ENCODE data around the gene HDAC7. TPM values are rescaled to one million over a fixed set of nuclear protein-coding genes. Genes with fewer than 3 reads are reported as not detected.

The HDAC7 gene
- total RNA-seq, 1 donor from 2014 or later = 76.0 TPM

DNA sequence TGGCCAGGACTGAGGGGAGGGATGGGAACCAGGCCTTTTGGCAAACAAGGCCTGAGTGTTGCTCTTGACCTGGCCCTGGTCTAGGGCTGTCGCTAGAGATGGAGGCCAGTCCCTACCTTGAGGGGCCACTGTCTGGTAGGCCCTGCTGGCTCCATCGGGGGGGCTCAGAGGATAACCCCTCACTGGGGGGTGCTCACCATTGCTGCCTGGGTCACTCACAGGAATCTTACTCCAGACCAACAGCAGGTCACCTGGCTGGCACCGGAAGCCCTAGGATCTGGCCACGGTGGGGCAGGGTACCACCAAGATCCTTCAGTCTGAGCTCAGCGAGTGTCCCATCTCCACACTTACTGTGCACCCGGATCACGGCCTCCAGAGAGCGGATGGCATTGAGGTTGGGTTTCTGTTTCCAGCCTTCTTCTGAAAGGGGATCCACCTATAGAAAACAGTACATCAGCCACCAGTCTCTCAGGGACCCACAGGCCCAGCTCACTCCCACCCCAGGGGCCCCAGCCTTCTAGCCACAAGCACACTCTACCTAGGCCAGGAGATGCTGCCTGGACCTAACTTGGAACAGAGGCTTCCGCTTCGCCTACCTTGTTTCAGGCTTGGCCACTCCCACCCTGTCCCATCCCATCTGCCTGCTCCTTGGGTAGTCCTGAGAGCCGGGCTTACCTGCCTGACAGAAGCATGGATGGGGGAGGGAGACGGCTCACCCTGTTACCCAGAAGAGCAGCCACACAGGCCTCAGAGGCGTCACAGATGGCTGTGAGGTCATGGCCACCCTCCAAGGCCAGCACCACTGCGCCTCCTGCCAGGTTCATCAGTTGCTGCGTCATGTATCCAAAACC is 34.4 kb downstream of the HDAC7 start:
- Mint-ChIP-seq H3K9me3 (no peaks in the 10 kb centered on the region), H3K4me3 (no peak overlapping the region), H3K36me3 (ENCODE audit: low read depth) (peaks cover 11% of the 10 kb centered on the region), H3K27me3 (ENCODE audit: low read depth) (no peaks in the 10 kb centered on the region), H3K27ac (ENCODE audit: unreplicated experiment) (no peak overlapping the region), H3K4me1 (no peaks in the 10 kb centered on the region)
- TF ChIP-seq, protein P1, sequence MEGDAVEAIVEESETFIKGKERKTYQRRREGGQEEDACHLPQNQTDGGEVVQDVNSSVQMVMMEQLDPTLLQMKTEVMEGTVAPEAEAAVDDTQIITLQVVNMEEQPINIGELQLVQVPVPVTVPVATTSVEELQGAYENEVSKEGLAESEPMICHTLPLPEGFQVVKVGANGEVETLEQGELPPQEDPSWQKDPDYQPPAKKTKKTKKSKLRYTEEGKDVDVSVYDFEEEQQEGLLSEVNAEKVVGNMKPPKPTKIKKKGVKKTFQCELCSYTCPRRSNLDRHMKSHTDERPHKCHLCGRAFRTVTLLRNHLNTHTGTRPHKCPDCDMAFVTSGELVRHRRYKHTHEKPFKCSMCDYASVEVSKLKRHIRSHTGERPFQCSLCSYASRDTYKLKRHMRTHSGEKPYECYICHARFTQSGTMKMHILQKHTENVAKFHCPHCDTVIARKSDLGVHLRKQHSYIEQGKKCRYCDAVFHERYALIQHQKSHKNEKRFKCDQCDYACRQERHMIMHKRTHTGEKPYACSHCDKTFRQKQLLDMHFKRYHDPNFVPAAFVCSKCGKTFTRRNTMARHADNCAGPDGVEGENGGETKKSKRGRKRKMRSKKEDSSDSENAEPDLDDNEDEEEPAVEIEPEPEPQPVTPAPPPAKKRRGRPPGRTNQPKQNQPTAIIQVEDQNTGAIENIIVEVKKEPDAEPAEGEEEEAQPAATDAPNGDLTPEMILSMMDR (conservative IDR thresholded peaks at IDR 0.05) = no peak
- DNase-seq (ENCODE audit: low read depth, low spot score) = no peak

DNA sequence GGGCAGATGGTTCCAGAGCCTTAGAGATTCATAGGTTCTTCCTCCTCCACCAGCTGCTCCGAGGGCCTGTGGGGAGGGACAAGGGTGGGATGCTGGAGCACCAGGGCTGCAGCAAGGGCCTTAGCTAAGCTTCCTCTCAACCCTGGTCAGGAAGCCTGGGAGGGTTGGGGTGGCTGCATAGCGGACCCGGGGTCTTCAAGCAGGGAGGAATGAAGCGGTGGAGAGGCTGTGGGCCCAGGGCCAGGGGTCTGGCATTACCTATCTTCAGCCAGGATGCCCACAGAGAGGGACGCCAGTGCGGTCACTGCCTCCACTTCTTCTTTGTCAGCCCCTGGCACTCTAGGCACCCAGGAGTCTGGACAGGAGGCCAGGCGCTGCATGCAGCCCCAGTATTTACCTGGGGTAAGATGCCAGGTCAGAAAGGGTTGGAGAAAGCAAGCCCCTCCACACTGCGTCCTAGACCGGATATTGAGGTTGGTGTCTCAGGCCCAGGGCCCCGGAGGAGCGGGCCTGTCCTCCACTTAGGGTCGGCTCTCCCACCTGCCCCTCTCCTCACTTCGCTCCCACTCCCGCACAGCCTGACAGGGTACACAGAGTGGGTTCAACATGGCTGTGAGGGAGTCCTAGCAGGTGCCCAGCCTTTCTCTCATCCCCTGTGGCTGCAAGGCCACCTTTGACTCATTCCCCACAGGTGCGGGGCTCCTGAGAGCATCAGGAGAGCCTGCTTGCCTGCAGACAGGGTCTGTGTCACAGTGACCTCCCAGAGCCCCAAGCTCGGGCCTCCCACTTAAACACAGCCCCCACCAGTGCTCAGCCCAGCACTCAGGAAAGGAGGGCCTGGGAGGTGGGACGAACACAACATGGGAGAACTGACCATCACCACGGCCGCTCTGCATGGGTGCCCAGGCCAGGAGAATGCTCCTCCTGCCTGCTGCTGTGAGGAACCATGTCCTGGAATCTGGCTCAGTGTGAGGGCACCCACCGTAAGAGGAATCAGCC is 35.6 kb downstream of the HDAC7 start:
- Mint-ChIP-seq H3K27ac (ENCODE audit: unreplicated experiment) (no peak overlapping the region), H3K9me3 (no peaks in the 10 kb centered on the region), H3K4me1 (peaks cover 3% of the 10 kb centered on the region), H3K36me3 (ENCODE audit: low read depth) (peaks cover 11% of the 10 kb centered on the region), H3K27me3 (ENCODE audit: low read depth) (no peaks in the 10 kb centered on the region), H3K4me3 (peak overlapping the region; percentile 23)
- no peak for DNase-seq (ENCODE audit: low read depth, low spot score)
- TF ChIP-seq, protein P1 (conservative IDR thresholded peaks at IDR 0.05) = no peak

DNA sequence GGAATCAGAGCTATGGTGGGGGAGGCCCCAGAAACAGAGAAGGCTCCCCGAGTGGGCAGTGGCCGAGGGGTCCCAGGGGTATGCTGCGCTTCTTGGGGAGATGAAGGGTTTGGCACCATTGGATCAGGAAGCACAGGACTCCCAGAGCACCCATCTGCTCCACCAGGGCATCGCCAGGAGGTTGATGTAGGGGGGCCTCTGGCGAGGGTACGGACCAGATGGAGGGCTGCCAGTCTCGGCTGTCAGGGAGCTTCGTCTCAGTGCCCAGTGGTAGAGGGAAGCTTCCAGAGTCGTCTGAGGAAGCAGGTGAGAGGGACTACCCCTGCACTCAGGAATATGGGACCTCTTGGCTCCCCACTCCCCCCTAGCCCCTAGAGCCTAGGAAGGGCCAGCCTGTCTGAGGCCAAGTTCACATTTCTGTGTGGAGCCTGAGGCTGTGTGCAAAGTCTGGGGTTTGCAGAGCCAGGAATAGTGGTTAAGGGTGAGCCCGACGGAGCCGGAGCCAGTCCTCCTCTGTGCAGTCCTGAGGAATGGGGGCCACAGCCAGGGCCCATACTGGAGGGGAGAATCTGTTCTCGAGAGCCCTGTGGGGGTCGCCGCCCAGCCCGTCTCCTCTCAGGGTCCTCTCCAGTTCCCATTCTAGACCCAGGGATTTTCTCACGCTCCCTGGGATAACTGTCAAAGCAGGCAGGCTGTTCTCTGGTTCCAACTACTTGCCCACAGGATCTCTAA is 36.5 kb downstream of the HDAC7 start:
- peaks cover 7% of the 10 kb centered on the region for H3K36me3 Mint-ChIP-seq (ENCODE audit: low read depth)
- H3K4me1 Mint-ChIP-seq = peaks cover 10% of the 10 kb centered on the region
- no peak for DNase-seq (ENCODE audit: low read depth, low spot score)
- H3K27ac Mint-ChIP-seq (ENCODE audit: unreplicated experiment) = no peak overlapping the region
- H3K27me3 Mint-ChIP-seq (ENCODE audit: low read depth) = no peaks in the 10 kb centered on the region
- TF ChIP-seq, protein P1 (conservative IDR thresholded peaks at IDR 0.05) = no peak
- no peaks in the 10 kb centered on the region for H3K9me3 Mint-ChIP-seq
- H3K4me3 Mint-ChIP-seq = no peak overlapping the region

DNA sequence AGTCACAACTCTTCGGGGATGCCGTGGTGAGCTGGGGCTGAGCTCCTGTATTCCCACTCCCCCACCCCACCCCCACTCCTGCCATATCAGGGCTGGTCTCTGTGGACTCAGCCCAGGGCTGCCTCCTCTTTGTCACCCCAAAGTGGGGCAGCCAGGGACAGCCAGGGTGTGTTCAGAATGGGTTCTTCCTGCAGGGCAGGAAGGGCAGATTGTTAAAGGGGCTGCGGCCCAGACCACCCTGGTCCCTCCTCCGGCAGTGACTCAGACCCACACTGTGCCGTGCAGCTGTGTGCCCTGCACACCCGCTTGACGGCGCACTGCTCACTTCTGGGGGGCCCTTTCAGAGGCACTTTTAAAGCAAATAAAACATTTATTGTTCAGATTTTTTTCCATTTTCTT is 37.3 kb downstream of the HDAC7 start:
- Mint-ChIP-seq H3K36me3 (ENCODE audit: low read depth) (peaks cover 3% of the 10 kb centered on the region), H3K4me3 (no peak overlapping the region), H3K9me3 (no peaks in the 10 kb centered on the region), H3K27ac (ENCODE audit: unreplicated experiment) (peak overlapping the region; percentile 60), H3K4me1 (peaks cover 18% of the 10 kb centered on the region), H3K27me3 (ENCODE audit: low read depth) (peaks cover 3% of the 10 kb centered on the region)
- DNase-seq (ENCODE audit: low read depth, low spot score) = no peak
- TF ChIP-seq, protein P1 (conservative IDR thresholded peaks at IDR 0.05) = no peak
